ENCODE results near the gene ISX.

ISX gene

GRCh38 chr22:35114131-35114980 lies 48.4 kb downstream of the ISX start:
- DNase-seq = no peak

- DNase-seq = no peak
These were observed 49.6 kb downstream of the ISX start for GRCh38 chr22:35115515-35115914.

DNA sequence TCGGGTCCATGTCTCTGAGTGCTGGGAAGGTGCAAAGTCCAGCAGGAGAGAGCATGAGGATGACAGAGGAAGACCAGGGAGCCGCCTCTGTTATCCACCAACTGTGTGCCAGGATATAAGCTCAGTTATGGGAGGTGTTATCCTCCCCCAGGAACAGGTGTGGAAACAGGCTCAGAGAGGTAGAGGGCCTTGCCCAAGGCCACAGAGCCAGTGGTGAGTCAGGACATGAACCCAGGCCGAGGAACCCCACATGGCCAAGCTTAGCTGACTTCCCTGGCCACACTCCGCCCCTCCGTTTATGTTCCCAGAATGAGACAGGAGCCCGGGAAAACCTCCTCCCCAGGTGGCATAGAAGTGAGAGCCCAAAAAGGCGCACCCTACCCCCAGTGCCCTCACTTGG lies 50.3 kb downstream of the ISX start:
- no peak for DNase-seq

- no peak for DNase-seq
These were observed 50.9 kb downstream of the ISX start for GRCh38 chr22:35116817-35117216.

- no peak for DNase-seq
These were observed 53.5 kb downstream of the ISX start for GRCh38 chr22:35119494-35119893.

DNA sequence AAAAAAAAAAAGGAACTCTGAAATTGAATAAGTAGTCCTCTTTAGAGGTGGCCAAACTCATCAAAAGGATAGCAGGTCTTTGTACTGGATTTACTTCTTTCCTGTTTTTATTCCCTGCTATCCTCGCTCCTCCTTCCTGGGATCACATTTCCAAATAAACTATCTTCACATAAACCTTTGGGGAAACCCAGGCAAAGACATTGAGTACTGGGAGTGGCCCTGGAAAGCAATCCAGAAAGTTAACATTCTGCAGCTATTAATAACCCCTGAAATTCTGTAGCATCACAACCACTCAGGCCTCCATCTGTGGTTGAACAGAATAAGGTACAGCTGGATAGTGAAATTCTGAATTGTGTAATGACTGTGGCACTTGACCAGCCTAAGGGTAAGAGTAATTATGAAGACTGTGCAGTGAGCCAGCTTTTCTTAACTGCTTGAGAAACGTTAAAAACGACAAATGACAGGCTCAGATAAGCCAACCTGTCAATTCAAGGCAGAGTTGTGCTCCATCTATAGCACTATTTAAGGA lies 58.8 kb downstream of the ISX start:
- no peak for DNase-seq

DNA sequence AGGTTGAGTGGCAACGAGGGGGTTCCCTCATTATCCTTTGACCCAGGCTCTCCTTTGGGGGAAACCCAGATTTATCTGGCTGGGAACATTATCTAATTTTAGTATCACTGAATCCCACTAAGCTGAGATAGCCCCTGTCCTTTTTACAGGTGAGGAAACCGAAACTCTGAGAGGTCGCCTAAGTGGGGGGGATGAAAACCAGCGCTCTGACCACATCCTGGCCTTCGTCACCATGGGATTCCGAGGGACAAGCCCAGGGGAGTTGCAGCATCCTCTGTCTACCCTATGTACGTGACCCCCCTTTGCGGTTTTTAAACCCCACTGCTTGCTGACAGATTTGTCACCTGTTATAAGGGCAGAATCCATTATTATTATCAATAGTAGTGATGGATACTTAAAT lies 61.0 kb downstream of the ISX start:
- DNase-seq = no peak

GRCh38 chr22:35128637-35129036 lies 62.7 kb downstream of the ISX start:
- DNase-seq = no peak

GRCh38 chr22:35131525-35132000 lies 65.6 kb downstream of the ISX start:
- no peak for DNase-seq

DNA sequence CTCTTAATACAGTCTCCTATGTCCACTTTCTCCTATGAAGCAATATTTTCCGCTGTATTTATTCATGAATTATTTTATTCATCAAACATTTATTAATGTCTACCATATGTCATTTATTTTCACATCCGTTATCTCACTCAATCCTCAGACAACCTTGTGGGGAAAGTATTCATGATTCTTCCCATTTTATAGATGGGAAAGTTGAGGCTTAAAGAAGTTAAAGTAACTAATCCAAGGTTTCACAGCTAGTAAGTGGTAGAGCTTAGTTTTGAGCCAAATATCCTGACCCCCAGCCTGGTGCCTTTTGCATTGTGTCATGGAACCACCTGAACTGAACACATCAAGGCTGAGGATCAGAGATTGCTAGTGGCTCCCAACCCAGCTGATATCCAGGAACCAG lies 66.6 kb downstream of the ISX start:
- DNase-seq = no peak

DNA sequence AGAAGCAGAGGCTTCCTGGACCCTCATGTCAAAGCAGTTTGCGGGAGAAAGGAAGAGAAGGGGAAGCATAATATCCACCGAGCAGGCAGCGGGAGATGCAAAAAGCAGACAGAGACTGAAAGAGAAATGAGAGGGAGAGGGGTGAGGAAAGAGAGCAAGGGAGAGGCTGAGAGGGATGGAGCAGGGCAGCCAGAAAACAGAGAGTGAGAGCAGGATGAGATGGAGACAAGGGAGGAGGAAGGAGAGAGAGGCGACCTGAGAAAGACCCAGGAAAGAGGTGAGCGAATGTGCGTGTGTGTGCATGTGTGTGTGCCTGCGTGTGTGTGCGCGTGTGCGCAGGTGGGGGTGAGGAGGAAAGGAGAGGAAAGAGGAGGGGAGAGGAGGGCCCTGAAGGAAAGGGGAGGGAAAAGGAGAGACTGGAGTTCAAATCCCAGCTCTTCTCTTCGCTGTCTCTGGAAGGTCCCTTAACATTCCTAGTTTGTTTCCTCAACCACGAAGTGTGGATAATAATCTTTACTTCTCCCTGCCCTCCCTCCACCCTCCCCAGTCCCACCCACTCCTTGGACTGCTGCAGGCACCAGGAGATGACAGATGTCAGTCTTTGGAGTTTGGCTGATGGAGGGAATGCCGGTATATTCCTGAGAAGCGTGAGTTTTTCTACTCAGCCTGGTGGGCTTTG lies 67.9 kb downstream of the ISX start:
- no peak for DNase-seq

- DNase-seq = no peak
These were observed 68.7 kb downstream of the ISX start for GRCh38 chr22:35134637-35135036.

DNA sequence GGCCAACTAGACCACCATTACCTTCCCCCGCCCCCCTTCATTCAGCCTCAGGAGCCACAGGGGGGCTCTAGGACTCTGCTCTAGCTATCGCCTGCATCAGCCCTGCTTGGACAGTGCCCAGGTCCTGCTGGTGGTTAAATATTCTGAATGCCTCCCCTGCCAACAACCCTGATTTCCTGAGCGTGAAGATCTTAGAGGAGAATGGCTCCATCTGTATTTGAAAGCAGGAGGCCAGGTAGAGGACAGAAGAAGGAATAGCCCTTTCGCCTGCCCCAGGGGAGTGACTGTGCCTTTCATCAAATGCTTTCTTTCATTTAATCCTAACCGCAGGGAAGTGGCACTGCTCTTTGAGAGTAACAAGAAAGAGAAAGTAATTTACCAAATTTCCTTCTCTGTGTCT lies 69.2 kb downstream of the ISX start:
- no peak for DNase-seq

Data from DMS 273 treated with DMSO at 0.1 percent for 48 hours (cell line).